NCI-H82 (cell line): Measurements from ENCODE around the gene PRM2.

Experiments used
- DNase-seq: peaks from one replicate; lab custom pipeline; 2025; lab: John Stamatoyannopoulos, UW

Gene PRM2

GRCh38 chr16:11225677-11226549 is 50.4 kb downstream of the PRM2 start:
- no peak for DNase-seq
